GM19328 (cell line): ENCODE measurements around the gene ADGRG3.
"Not testable (repeated sequence)": the region's sequence is repeated elsewhere in the genome, so short reads cannot be mapped to it uniquely, and the experiment has no call there.

ENCODE experiments used
- ATAC-seq: cut with Tn5 transposase; IDR thresholded peaks from one replicate; pipeline ENCODE4 v1.9.1; 2021; ENCODE audit warnings: mild to moderate bottlenecking, moderate library complexity; ENCODE audit not compliant: unreplicated experiment

The ADGRG3 gene

GRCh38 chr16:57661936-57662906 lies 5.9 kb upstream of the ADGRG3 start:
- ATAC-seq = no peak

GRCh38 chr16:57663436-57663835 lies 4.7 kb upstream of the ADGRG3 start:
- no peak for ATAC-seq

- ATAC-seq = no peak
These were observed 4.0 kb upstream of the ADGRG3 start for GRCh38 chr16:57663917-57664661.

- no peak for ATAC-seq
These were observed 3.5 kb upstream of the ADGRG3 start for GRCh38 chr16:57664662-57665025.

GRCh38 chr16:57665541-57665940 lies 2.6 kb upstream of the ADGRG3 start:
- ATAC-seq = no peak

- no peak for ATAC-seq
These were observed 1.6 kb upstream of the ADGRG3 start for GRCh38 chr16:57666353-57667047.

GRCh38 chr16:57667048-57667525 lies 1.0 kb upstream of the ADGRG3 start:
- ATAC-seq = no peak

- no peak for ATAC-seq
These were observed 412 bp upstream of the ADGRG3 start for GRCh38 chr16:57667526-57668262.

GRCh38 chr16:57668630-57669475 lies 747 bp downstream of the ADGRG3 start:
- no peak for ATAC-seq

GRCh38 chr16:57669476-57670162 lies 1.5 kb downstream of the ADGRG3 start:
- ATAC-seq = no peak

- no peak for ATAC-seq
These were observed 2.1 kb downstream of the ADGRG3 start for GRCh38 chr16:57670196-57670595.

- not testable (repeated sequence) for ATAC-seq
These were observed 3.3 kb downstream of the ADGRG3 start for GRCh38 chr16:57671451-57671850.

- ATAC-seq = no peak
These were observed 4.3 kb downstream of the ADGRG3 start for GRCh38 chr16:57672416-57672815.

GRCh38 chr16:57672824-57673223 lies 4.7 kb downstream of the ADGRG3 start:
- no peak for ATAC-seq

- no peak for ATAC-seq
These were observed 7.8 kb downstream of the ADGRG3 start for GRCh38 chr16:57675741-57676551.

- ATAC-seq = no peak
These were observed 8.5 kb downstream of the ADGRG3 start for GRCh38 chr16:57676553-57677085.

GRCh38 chr16:57677622-57678369 lies 9.7 kb downstream of the ADGRG3 start:
- ATAC-seq = no peak
